SU-DHL-6 (cell line): Measurements from ENCODE around the gene FN1.

ENCODE experiments used
- H2AFZ ChIP-seq: fragments of 200-600 bp; sonication (generic); 2 replicates; pipeline ENCODE4 v1.6.1; 2014; ENCODE audit warnings: low read depth, mild to moderate bottlenecking, moderate library complexity, mixed read lengths, antibody characterized with exemption, low read length; ENCODE audit not compliant: severe bottlenecking
- H3F3A ChIP-seq: fragments of 200-600 bp; shearing (Covaris generic); 2 replicates; pipeline ENCODE4 v1.6.0; 2016; ENCODE audit warnings: antibody characterized with exemption, mild to moderate bottlenecking; ENCODE audit not compliant: insufficient read depth
- H3K27ac ChIP-seq: fragments of 200-600 bp; sonication (generic); 2 replicates; pipeline ENCODE4 v1.5.1; 2016; ENCODE audit warnings: low read depth, mild to moderate bottlenecking, low read length, moderate library complexity, mixed read lengths
- H3K27me3 ChIP-seq: fragments of 200-600 bp; sonication (generic), shearing (Covaris generic); 2 replicates; pipeline ENCODE4 v1.6.0; 2014; ENCODE audit warnings: mild to moderate bottlenecking, low read length
- H3K36me3 ChIP-seq: fragments of 200-600 bp; sonication (generic); 2 replicates; pipeline ENCODE4 v1.6.1; 2014; ENCODE audit warnings: mild to moderate bottlenecking, low read length, mixed read lengths
- H3K4me2 ChIP-seq: fragments of 300-600, 200-600 bp; shearing (Covaris generic), sonication (generic); 2 replicates; pipeline ENCODE4 v1.6.0; 2014; ENCODE audit warnings: low read length, low read depth, mild to moderate bottlenecking; ENCODE audit not compliant: poor library complexity, severe bottlenecking
- H3K4me3 ChIP-seq: fragments of 200-600 bp; sonication (generic); 2 replicates; pipeline ENCODE4 v1.5.1; 2014; ENCODE audit warnings: antibody characterized with exemption, low read length, mild to moderate bottlenecking, mixed read lengths; ENCODE audit not compliant: insufficient read depth, poor library complexity, severe bottlenecking
- H3K79me2 ChIP-seq: fragments of 200-600 bp; sonication (generic); 2 replicates; pipeline ENCODE4 v1.6.1; 2014; ENCODE audit warnings: mild to moderate bottlenecking, low read length, moderate library complexity; ENCODE audit not compliant: insufficient read depth
- H3K9ac ChIP-seq: fragments of 200-600 bp; sonication (generic); 2 replicates; pipeline ENCODE4 v1.7.0; 2014; ENCODE audit warnings: mild to moderate bottlenecking, low read length
- H3K9me2 ChIP-seq: fragments of 200-600 bp; sonication (generic); replicated peaks from 2 replicates; pipeline ENCODE4 v1.6.1; 2014; ENCODE audit warnings: low read length; ENCODE audit not compliant: insufficient read depth
- H3K9me3 ChIP-seq: fragments of 200-600 bp; sonication (generic); 2 replicates; pipeline ENCODE4 v1.6.1; 2014; ENCODE audit warnings: low read length, mixed read lengths; ENCODE audit not compliant: insufficient read depth
- H4K20me1 ChIP-seq: fragments of 200-600 bp; sonication (generic); 2 replicates; pipeline ENCODE4 v1.6.1; 2014; ENCODE audit warnings: low read depth, mild to moderate bottlenecking, antibody characterized with exemption, low read length, moderate library complexity, mixed read lengths
- CTCF ChIP-seq: fragments of 200-600 bp; sonication (generic); IDR thresholded peaks from one replicate; pipeline ENCODE4 v1.5.1; 2017; ENCODE audit warnings: antibody characterized with exemption, mild to moderate bottlenecking, low read length, moderate library complexity; ENCODE audit not compliant: insufficient read depth, poor library complexity, severe bottlenecking
- EZH2phosphoT487 ChIP-seq: fragments of 200-600 bp; sonication (generic), shearing (Covaris generic); conservative IDR thresholded peaks from 2 replicates; pipeline ENCODE4 v1.6.1; 2018; ENCODE audit warnings: mild to moderate bottlenecking, antibody characterized with exemption, low read length, moderate library complexity, mixed read lengths

Gene FN1

GRCh38 chr2:215382011-215382410, 53.9 kb downstream of the FN1 start:
- no peaks in the 10 kb centered on the region for H3K36me3 ChIP-seq

DNA sequence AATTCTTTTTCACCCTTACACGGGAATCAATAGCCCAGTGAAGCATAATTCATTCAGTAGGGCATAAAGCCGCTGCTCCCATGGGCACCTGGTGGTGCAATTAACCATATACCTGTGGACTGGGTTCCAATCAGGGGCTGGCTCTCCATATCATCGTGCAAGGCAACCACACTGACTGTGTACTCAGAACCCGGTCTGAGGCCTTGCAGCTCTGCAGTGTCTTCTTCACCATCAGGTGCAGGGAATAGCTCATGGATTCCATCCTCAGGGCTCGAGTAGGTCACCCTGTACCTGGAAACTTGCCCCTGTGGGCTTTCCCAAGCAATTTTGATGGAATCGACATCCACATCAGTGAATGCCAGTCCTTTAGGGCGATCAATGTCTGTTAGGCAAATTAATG, 55.2 kb downstream of the FN1 start:
- H3K4me2 ChIP-seq = no peak overlapping the region
- H3K9me2 ChIP-seq = no peaks in the 10 kb centered on the region
- no peaks in the 10 kb centered on the region for H3K9me3 ChIP-seq
- no peak overlapping the region for H2AFZ ChIP-seq
- H3K79me2 ChIP-seq = no peaks in the 10 kb centered on the region
- H4K20me1 ChIP-seq = no peaks in the 10 kb centered on the region
- H3K9ac ChIP-seq = no peak overlapping the region
- no peak overlapping the region for H3K27ac ChIP-seq
- TF ChIP-seq EZH2phosphoT487 = no peak
- TF ChIP-seq CTCF = no peak
- no peaks in the 10 kb centered on the region for H3K27me3 ChIP-seq
- no peaks in the 10 kb centered on the region for H3F3A ChIP-seq
- H3K4me3 ChIP-seq = no peak overlapping the region
- H3K36me3 ChIP-seq = no peaks in the 10 kb centered on the region

More at GRCh38 chr2:215382011-215382410, 53.9 kb downstream of the FN1 start:
- no peaks in the 10 kb centered on the region for H3K9me3 ChIP-seq
- H3K27ac ChIP-seq = no peak overlapping the region
- H2AFZ ChIP-seq = no peak overlapping the region
- no peak for TF ChIP-seq EZH2phosphoT487
- no peak for TF ChIP-seq CTCF
- no peak overlapping the region for H3K4me3 ChIP-seq
- H3K79me2 ChIP-seq = no peaks in the 10 kb centered on the region
- no peak overlapping the region for H3K4me2 ChIP-seq
- H3K9ac ChIP-seq = no peak overlapping the region
- H3F3A ChIP-seq = no peaks in the 10 kb centered on the region
- H3K27me3 ChIP-seq = no peaks in the 10 kb centered on the region
- H3K9me2 ChIP-seq = no peaks in the 10 kb centered on the region
- no peaks in the 10 kb centered on the region for H4K20me1 ChIP-seq

GRCh38 chr2:215379948-215380347, 55.9 kb downstream of the FN1 start:
- Histone ChIP-seq H3K79me2 (no peaks in the 10 kb centered on the region), H3F3A (no peaks in the 10 kb centered on the region), H3K9me3 (no peaks in the 10 kb centered on the region), H2AFZ (no peak overlapping the region), H4K20me1 (no peaks in the 10 kb centered on the region), H3K36me3 (no peaks in the 10 kb centered on the region), H3K9me2 (no peaks in the 10 kb centered on the region), H3K4me3 (no peak overlapping the region), H3K27me3 (no peaks in the 10 kb centered on the region), H3K27ac (no peak overlapping the region), H3K9ac (no peak overlapping the region), H3K4me2 (no peak overlapping the region)
- TF ChIP-seq EZH2phosphoT487 = no peak
- TF ChIP-seq CTCF = no peak

DNA sequence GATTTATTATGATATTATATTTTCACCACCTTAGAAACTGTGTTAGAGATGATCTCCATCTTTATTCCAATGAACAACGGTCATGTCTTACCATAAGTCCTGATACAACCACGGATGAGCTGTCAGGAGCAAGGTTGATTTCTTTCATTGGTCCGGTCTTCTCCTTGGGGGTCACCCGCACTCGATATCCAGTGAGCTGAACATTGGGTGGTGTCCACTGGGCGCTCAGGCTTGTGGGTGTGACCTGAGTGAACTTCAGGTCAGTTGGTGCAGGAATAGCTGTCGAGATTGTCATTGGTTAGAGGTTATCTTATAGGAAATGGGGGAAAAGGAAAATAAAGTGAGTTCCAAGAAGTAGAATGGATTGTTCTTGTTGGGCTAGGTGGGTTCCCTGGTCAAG, 56.8 kb downstream of the FN1 start:
- no peak overlapping the region for H3K27ac ChIP-seq
- H3K36me3 ChIP-seq = no peaks in the 10 kb centered on the region
- H3F3A ChIP-seq = no peaks in the 10 kb centered on the region
- H2AFZ ChIP-seq = no peak overlapping the region
- H3K9me3 ChIP-seq = no peaks in the 10 kb centered on the region
- H3K4me3 ChIP-seq = no peak overlapping the region
- H3K9me2 ChIP-seq = no peaks in the 10 kb centered on the region
- no peaks in the 10 kb centered on the region for H3K79me2 ChIP-seq
- H3K9ac ChIP-seq = no peak overlapping the region
- no peaks in the 10 kb centered on the region for H3K27me3 ChIP-seq
- H3K4me2 ChIP-seq = no peak overlapping the region
- H4K20me1 ChIP-seq = no peaks in the 10 kb centered on the region
- no peak for TF ChIP-seq EZH2phosphoT487
- no peak for TF ChIP-seq CTCF
